HG03439 (cell line): ENCODE data around the gene CERS6.
"Not testable (repeated sequence)": the region's sequence is repeated elsewhere in the genome, so short reads cannot be mapped to it uniquely, and the experiment has no call there.

Source experiments
- ATAC-seq: cut with Tn5 transposase; IDR thresholded peaks from one replicate; pipeline ENCODE4 v1.9.1; 2021; ENCODE audit warnings: mild to moderate bottlenecking, moderate library complexity; ENCODE audit not compliant: unreplicated experiment

CERS6 gene

GRCh38 chr2:168496906-168497305 lies 40.8 kb downstream of the CERS6 start:
- ATAC-seq, result no peak

DNA sequence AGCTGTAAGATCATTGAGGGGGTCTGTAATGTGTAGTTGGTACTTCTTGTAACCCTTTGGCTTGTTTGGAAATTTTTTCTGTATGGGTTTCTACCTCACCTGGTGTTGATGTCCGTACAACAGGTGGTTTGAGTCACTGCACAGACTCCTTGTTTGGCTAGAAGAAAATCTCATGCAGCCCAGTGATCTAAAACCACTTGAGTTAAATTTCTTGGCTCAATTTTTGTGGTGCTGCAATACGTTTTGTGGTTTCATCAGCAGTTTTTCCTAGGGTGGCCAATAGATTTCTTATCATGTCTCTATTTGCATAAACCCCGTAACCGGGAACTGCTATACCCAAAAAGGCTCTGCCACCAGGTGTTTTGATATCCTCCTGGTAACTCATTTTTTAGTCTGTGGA lies 43.4 kb downstream of the CERS6 start:
- no peak for ATAC-seq

GRCh38 chr2:168500516-168500915 lies 44.4 kb downstream of the CERS6 start:
- ATAC-seq, result no peak

- no peak for ATAC-seq
Measured at GRCh38 chr2:168501466-168502065, 45.5 kb downstream of the CERS6 start.

DNA sequence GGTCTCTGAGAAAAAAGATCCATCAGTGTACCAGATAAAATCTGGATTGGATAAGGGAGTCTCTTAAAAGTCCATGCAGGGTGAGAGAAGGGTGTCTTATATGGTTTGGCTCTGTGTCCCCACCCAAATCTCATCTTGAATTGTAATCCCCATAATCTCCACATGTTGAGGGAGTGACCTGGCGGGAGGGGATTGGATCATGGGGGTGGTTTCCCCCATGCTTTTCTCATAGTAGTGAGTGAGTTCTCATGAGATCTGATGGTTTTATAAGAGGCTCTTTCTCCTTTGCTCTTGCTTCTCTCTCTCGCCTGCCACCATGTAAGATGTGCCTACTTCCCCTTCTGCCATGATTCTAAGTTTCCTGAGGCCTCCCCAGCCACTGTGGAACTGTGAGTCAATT lies 46.8 kb downstream of the CERS6 start:
- ATAC-seq, result not testable (repeated sequence)

DNA sequence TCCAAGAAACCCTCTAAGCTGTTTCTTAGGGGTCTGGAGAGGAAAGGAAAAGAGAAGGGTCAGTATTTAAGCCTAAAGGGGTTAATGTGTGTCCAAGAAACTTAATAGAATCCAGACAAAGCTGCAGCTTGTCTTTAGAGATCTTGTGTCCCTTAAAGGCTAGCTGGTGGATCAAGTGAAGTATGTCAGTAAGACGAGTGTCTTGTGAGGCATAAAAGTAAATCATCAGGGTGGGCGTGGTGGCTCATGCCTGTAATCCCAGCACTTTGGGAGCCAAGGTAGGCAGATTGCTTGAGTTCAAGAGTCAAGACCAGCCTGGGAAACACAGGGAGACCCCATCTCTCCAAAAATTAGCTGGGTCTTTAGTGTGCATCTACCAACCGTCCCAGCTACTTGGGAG lies 47.8 kb downstream of the CERS6 start:
- no peak for ATAC-seq

- no peak for ATAC-seq
Measured at GRCh38 chr2:168504323-168504722, 48.3 kb downstream of the CERS6 start.

GRCh38 chr2:168510125-168510756 lies 54.2 kb downstream of the CERS6 start:
- ATAC-seq, result no peak

DNA sequence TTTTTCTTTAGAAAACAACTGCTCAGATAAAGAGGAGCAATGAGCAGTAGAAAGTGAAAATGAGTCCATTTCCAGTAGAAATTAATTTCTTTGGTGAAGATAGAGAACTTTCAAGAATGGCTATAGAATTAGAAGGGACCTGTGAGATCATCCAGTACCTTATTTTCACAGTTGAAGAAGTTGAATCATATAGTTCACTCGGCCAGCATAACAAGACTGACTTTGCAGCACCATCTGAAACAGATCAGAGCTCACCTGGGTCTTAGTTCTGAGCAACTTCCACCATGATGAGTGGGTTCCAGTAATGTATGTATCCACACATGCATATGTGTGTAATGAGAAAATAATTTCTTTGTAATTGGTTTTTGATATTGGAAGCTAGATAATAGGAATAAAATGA lies 58.6 kb downstream of the CERS6 start:
- ATAC-seq, result no peak

DNA sequence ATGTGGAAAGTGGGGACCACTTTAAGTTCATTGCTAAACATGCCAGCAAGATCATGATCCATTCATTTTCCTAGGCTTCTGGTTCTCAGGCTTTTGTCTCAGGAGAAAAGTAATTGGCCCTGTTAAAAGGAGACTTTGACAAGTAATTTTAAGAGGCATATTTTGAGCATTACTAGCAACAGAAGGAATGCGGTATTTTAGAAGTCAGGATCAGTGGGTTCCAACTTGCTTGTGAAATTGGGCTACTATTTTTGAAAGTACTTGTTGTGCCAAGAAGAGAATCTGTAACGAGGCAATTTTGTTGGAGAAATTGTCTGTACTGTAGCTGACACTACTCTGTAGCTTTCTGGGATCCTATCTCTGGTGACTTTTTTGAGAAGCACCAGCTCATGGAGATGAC lies 59.4 kb downstream of the CERS6 start:
- no peak for ATAC-seq

- no peak for ATAC-seq
Measured at GRCh38 chr2:168517816-168518215, 61.7 kb downstream of the CERS6 start.

DNA sequence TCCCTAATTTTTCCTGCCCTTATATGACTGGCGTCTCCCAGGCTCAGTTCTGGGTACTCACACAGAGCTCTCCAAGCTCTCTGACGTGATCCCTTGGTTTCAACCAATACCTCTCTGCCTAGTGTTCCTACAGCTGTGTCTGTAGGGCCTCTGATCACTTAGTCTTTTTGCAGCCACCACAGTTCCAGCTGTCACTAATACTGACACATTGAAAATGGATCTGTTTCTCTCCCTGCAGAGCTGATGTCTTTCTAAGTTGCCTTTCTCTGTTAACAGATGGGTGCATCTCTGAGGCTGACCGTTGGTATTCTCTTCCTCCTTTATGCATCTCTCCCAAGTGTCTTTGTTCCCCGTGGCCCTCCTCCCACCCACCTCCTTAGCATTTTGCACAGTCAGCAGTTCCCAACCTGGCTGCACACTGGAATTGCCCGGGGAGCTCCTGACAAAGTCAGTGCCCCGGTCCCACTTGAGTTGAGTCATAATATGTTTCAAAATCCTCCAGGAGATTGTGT lies 62.5 kb downstream of the CERS6 start:
- no peak for ATAC-seq

DNA sequence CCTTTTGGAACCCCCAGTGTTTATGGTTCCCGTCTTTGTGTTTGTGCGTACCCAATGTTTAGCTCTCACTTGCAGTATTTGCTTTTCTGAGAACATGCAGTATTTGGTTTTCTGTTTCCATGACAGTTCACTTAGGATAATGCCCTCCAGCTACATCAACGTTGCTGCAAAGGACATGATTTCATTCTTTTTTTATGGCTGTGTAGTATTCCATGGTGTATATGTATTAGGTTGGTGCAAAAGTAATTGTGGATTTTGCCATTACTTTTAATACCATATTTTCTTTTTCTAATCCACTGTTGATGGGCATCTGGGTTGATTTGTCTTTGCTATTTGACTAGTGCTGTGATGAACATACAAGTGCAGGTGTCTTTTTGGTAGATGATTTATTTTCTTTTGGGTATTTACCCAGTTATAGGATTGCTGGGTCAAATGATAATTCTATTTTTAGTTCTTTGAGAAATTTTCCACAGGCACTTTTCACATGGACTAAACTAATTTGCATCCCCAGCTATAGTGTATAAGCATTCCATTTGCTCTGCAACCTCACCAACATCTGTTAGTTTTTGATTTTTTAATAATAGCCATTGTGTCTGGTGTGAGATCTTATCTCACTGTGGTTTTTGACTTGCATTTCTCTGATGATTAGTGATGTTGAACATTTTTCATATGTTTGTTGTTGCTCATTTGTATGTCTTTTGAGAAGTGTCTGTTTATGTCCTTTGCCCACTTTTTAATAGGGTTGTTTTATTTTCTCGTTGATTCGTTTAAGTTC lies 63.6 kb downstream of the CERS6 start:
- ATAC-seq, result no peak

- no peak for ATAC-seq
Measured at GRCh38 chr2:168521053-168521741, 65.1 kb downstream of the CERS6 start.

DNA sequence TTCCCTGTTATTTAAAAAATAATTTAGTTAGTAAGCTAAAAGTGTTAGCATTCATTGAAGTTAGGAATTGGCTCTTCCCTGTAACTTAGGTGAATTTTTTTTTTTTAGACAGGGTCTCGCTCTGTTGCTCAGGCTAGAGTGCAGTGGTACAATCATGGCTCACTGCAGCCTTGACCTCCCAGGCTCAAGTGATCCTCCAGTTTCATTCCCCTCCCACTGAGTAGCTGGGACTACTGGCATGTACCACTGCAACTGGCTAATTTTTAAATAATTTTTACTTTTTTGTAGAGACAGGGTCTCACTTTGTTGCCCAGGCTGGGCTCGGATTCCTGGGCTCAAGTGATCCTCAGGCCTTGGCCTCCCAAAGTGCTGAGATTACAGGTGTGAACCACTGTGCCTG lies 66.4 kb downstream of the CERS6 start:
- no peak for ATAC-seq

- no peak for ATAC-seq
Measured at GRCh38 chr2:168524005-168524404, 67.9 kb downstream of the CERS6 start.

DNA sequence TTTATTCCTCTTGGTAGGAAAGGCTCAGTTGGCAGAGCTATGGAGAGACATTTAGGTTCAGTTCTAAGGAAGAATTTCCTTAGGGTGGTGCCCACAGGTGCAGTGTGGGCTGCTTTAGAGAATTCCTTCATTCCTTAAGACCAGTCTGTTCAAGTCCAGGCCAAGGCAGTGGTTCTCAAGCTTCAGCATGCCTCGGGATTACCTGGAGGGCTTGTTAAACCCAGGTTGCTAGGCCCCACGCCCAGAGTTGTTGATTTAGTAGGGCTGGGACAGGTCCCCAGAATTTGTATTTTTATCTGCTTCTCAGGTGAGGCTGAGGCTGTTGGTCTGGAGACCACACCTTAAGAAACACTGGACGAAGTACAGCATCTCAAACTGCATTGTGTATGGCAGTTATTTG lies 68.9 kb downstream of the CERS6 start:
- no peak for ATAC-seq

GRCh38 chr2:168525716-168526446 lies 69.8 kb downstream of the CERS6 start:
- ATAC-seq, result no peak

DNA sequence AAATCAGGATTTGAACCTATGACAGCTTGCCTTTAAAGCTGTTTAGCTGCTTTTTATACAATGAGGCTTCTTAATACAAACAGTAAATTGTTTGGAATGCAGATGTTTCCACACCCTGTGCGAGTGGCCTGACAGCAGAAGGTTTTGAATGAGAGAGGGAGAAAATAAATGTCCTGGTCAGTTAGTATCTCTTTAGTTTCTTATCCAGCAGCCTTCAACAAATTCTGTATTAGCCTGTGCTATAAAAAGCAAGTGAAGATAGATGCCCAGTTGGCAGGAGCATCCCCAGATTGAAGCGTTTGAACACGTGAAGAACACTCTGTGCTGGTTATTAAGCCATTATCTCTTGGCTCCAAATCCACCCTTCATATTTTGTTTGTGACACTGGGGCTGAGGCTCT lies 70.6 kb downstream of the CERS6 start:
- ATAC-seq, result no peak

- ATAC-seq, result no peak
Measured at GRCh38 chr2:168528016-168528415, 71.9 kb downstream of the CERS6 start.

- no peak for ATAC-seq
Measured at GRCh38 chr2:168528469-168528868, 72.4 kb downstream of the CERS6 start.
